Measurements from ENCODE around the gene SLC6A16.
A peak's percentile ranks its signal among the peaks of the same experiment; 100 is the strongest.
"Not testable (repeated sequence)": the region's sequence is repeated elsewhere in the genome, so short reads cannot be mapped to it uniquely, and the experiment has no call there.

SLC6A16 gene

GRCh38 chr19:49344505-49345423 lies 19.8 kb upstream of the SLC6A16 start:
- no peak for DNase-seq (ENCODE audit: low read depth)

- DNase-seq (ENCODE audit: low read depth), result no peak
Measured at GRCh38 chr19:49343123-49343522, 18.1 kb upstream of the SLC6A16 start.

- no peak for DNase-seq (ENCODE audit: low read depth)
Measured at GRCh38 chr19:49342291-49342721, 17.3 kb upstream of the SLC6A16 start.

GRCh38 chr19:49340865-49341718 lies 16.1 kb upstream of the SLC6A16 start:
- no peak for DNase-seq (ENCODE audit: low read depth)

GRCh38 chr19:49340069-49340864 lies 15.3 kb upstream of the SLC6A16 start:
- peak; percentile 36 for DNase-seq (ENCODE audit: low read depth)

GRCh38 chr19:49339301-49340068 lies 14.5 kb upstream of the SLC6A16 start:
- DNase-seq (ENCODE audit: low read depth), result peak; percentile 95

- peak; percentile 55 for DNase-seq (ENCODE audit: low read depth)
Measured at GRCh38 chr19:49338691-49339300, 13.8 kb upstream of the SLC6A16 start.

- no peak for DNase-seq (ENCODE audit: low read depth)
Measured at GRCh38 chr19:49338023-49338677, 13.2 kb upstream of the SLC6A16 start.

GRCh38 chr19:49337267-49338022 lies 12.5 kb upstream of the SLC6A16 start:
- no peak for DNase-seq (ENCODE audit: low read depth)

- no peak for DNase-seq (ENCODE audit: low read depth)
Measured at GRCh38 chr19:49336482-49337266, 11.7 kb upstream of the SLC6A16 start.

- no peak for DNase-seq (ENCODE audit: low read depth)
Measured at GRCh38 chr19:49335784-49336481, 10.9 kb upstream of the SLC6A16 start.

GRCh38 chr19:49335071-49335783 lies 10.2 kb upstream of the SLC6A16 start, which contains the start of gene CD37:
Gene CD37 (plus strand): TSS chr19:49335406. CDS start chr19:49335541, 135 bp downstream.
- no peak for DNase-seq (ENCODE audit: low read depth)

GRCh38 chr19:49333811-49334288 lies 8.9 kb upstream of the SLC6A16 start:
- DNase-seq (ENCODE audit: low read depth), result no peak

- DNase-seq (ENCODE audit: low read depth), result peak; percentile 39
Measured at GRCh38 chr19:49333418-49333805, 8.4 kb upstream of the SLC6A16 start.

- not testable (repeated sequence) for DNase-seq (ENCODE audit: low read depth)
Measured at GRCh38 chr19:49332691-49333417, 7.9 kb upstream of the SLC6A16 start.

GRCh38 chr19:49331616-49332055 lies 6.6 kb upstream of the SLC6A16 start:
- peak; percentile 85 for DNase-seq (ENCODE audit: low read depth)
